SK-N-SH (cell line): ENCODE data around the gene PRKAG1. TPM values are rescaled to one million over a fixed set of nuclear protein-coding genes. Genes with fewer than 3 reads are reported as not detected.

Experiments
- CTCF ChIA-PET: fragments of 300-600, 350-600 bp; formaldehyde crosslinking; extraction: SDS; loops from one replicate; lab custom pipeline; 2021; lab: Yijun Ruan, JAX
- POLR2A ChIA-PET: fragments of 350-600 bp; sonication (Branson Sonifier 250); formaldehyde crosslinking; extraction: SDS; loops from one replicate; lab custom pipeline; 2020; ENCODE audit warnings: antibody characterized with exemption, inconsistent platforms; lab: Yijun Ruan, JAX
- DNase-seq: peaks from one replicate; pipeline ENCODE4 v3.0.0; 2012
- H2AFZ ChIP-seq: fragments of 200-600 bp; sonication (generic); 2 replicates; pipeline ENCODE4 v1.8.1; 2016; ENCODE audit warnings: antibody characterized with exemption, mild to moderate bottlenecking, low read depth
- H3F3A ChIP-seq: fragments of 200-600 bp; sonication (generic); replicated peaks from 2 replicates; pipeline ENCODE3; 2016; ENCODE audit warnings: antibody characterized with exemption, mild to moderate bottlenecking; ENCODE audit not compliant: insufficient read depth
- H3K27ac ChIP-seq, 2 experiments: fragments of 200-500 bp in 1 of 2; fragments of 200-600 bp in 1 of 2; sonication (Bioruptor generic) in 1 of 2; sonication (generic), shearing (Covaris generic) in 1 of 2; 2 replicates each; pipeline versions ENCODE4 v1.5.1 to v1.6.1; 2014 to 2016; ENCODE audit warnings: low read depth in 2 of 2, inconsistent platforms in 1 of 2, low read length in 1 of 2, mild to moderate bottlenecking in 1 of 2, mixed read lengths in 1 of 2
- H3K27me3 ChIP-seq: fragments of 200-600 bp; sonication (generic), shearing (Covaris generic); 2 replicates; pipeline ENCODE4 v1.6.1; 2016; ENCODE audit warnings: mixed run types; ENCODE audit not compliant: insufficient read depth
- H3K36me3 ChIP-seq, 2 experiments: fragments of 200-500 bp in 1 of 2; fragments of 200-600 bp in 1 of 2; sonication (Bioruptor generic) in 1 of 2; sonication (generic) in 1 of 2; replicated peaks in 1 of 2; 2 replicates each; pipeline versions ENCODE3 to v1.5.1; 2014 to 2016; ENCODE audit warnings: low read length in 1 of 2, mild to moderate bottlenecking in 1 of 2; ENCODE audit not compliant: insufficient read depth in 2 of 2, control insufficient read depth in 1 of 2
- H3K4me1 ChIP-seq, 2 experiments: fragments of 200-500 bp in 1 of 2; fragments of 200-600 bp in 1 of 2; sonication (Bioruptor generic) in 1 of 2; sonication (generic), shearing (Covaris generic) in 1 of 2; 2 replicates each; pipeline versions ENCODE4 v1.5.1 to v1.6.1; 2014 to 2016; ENCODE audit warnings: low read depth in 1 of 2, low read length in 1 of 2, mixed run types in 1 of 2; ENCODE audit not compliant: insufficient read depth in 2 of 2, control insufficient read depth in 1 of 2
- H3K4me2 ChIP-seq: fragments of 200-600 bp; sonication (generic), shearing (Covaris generic); 2 replicates; pipeline ENCODE4 v1.6.1; 2017; ENCODE audit warnings: mixed run types
- H3K4me3 ChIP-seq, 2 experiments: fragments of 200-500 bp in 1 of 2; fragments of 200-600 bp in 1 of 2; sonication (Bioruptor generic) in 1 of 2; sonication (generic), shearing (Covaris generic) in 1 of 2; 2 replicates each; pipeline versions ENCODE4 v1.5.1 to v1.8.1; 2014 to 2016; ENCODE audit warnings: low read depth in 2 of 2, inconsistent platforms in 1 of 2, low read length in 1 of 2, mild to moderate bottlenecking in 1 of 2, mixed read lengths in 1 of 2, moderate library complexity in 1 of 2
- H3K79me2 ChIP-seq: fragments of 200-600 bp; sonication (generic); 2 replicates; pipeline ENCODE4 v1.8.1; 2017; ENCODE audit warnings: mild to moderate bottlenecking; ENCODE audit not compliant: insufficient read depth
- H3K9ac ChIP-seq: fragments of 200-600 bp; sonication (generic); 2 replicates; pipeline ENCODE4 v1.6.1; 2017; ENCODE audit warnings: mixed run types
- H3K9me2 ChIP-seq: fragments of 200-600 bp; sonication (generic); 2 replicates; pipeline ENCODE4 v1.6.1; 2017; ENCODE audit warnings: mixed run types
- H3K9me3 ChIP-seq: fragments of 200-600 bp; sonication (generic); 2 replicates; pipeline ENCODE4 v1.6.1; 2017; ENCODE audit warnings: mixed run types, mild to moderate bottlenecking, moderate library complexity
- H4K20me1 ChIP-seq: fragments of 200-600 bp; sonication (generic); 2 replicates; pipeline ENCODE4 v1.6.1; 2017; ENCODE audit warnings: mild to moderate bottlenecking, mixed run types; ENCODE audit not compliant: insufficient read depth
- CTCF ChIP-seq: fragments of 200-600 bp; sonication (generic); IDR thresholded peaks from 2 replicates; pipeline ENCODE4 v1.6.1; 2017; ENCODE audit warnings: antibody characterized with exemption, mild to moderate bottlenecking, moderate library complexity
- EZH2phosphoT487 ChIP-seq: fragments of 200-600 bp; sonication (generic); IDR thresholded peaks from 2 replicates; pipeline ENCODE4 v1.6.1; 2017; ENCODE audit warnings: low read depth, mixed run types, mild to moderate bottlenecking, antibody characterized with exemption, moderate library complexity, borderline replicate concordance
- FOXM1 ChIP-seq: IDR thresholded peaks from 2 replicates; pipeline ENCODE4 v1.4.0; 2012; ENCODE audit warnings: low read depth, mild to moderate bottlenecking
- JUND ChIP-seq: IDR thresholded peaks from 2 replicates; pipeline ENCODE4 v1.4.0; 2012
- MAX ChIP-seq: IDR thresholded peaks from 2 replicates; pipeline ENCODE4 v1.4.0; 2012; ENCODE audit warnings: low read depth
- NFIC ChIP-seq: IDR thresholded peaks from 2 replicates; pipeline ENCODE4 v1.4.0; 2012; ENCODE audit warnings: borderline replicate concordance
- PBX3 ChIP-seq: IDR thresholded peaks from 2 replicates; pipeline ENCODE4; 2012
- POLR2AphosphoS5 ChIP-seq: IDR thresholded peaks from 2 replicates; pipeline ENCODE4 v1.6.1; 2012; ENCODE audit warnings: low read depth, low read length
- RCOR1 ChIP-seq: fragments of 150-350 bp; IDR thresholded peaks from 2 replicates; pipeline ENCODE4 v1.6.1; 2017; ENCODE audit warnings: antibody characterized with exemption, low read length
- REST ChIP-seq: IDR thresholded peaks from 2 replicates; pipeline ENCODE4 v1.6.1; 2012; ENCODE audit warnings: mild to moderate bottlenecking, low read depth, low read length, moderate library complexity
- SMC3 ChIP-seq: IDR thresholded peaks from 2 replicates; pipeline ENCODE4 v1.6.1; 2012; ENCODE audit warnings: low read depth, low read length, improper control_type of control experiment
- YY1 ChIP-seq: IDR thresholded peaks from 2 replicates; pipeline ENCODE4 v1.4.0; 2012; ENCODE audit warnings: low read depth, mild to moderate bottlenecking
- WGBS: methylation state at CpG from one replicate; pipeline ENCODE4 v1.1.6; 2017; ENCODE audit warnings: low lambda C conversion rate; 5-methylcytosine and 5-hydroxymethylcytosine counted together
- polyA plus RNA-seq, 3 experiments: library from polyadenylated mRNA; depleted of rRNA; stranded (reverse); fragments of >200 nt; gene quantifications; 2 replicates each; pipeline ENCODE4 v1.2.3, GENCODE V29; 2012

Gene PRKAG1
- polyA plus RNA-seq, 1 of the 3 experiments (the other 2 are of a cell fraction), result 75.1 TPM

- TF ChIP-seq CTCF (0 out of 2 replicates have a peak, but pooled peaks have one; percentile 21), JUND (no peak), PBX3 (peak; percentile 27; the same call in 1 of the 2 replicates), NFIC (no peak), POLR2AphosphoS5 (peak; percentile 50; the same call in 1 of the 2 replicates)
Measured at GRCh38 chr12:48956279-48957140, 62.1 kb downstream of the PRKAG1 start (continued).

GRCh38 chr12:48954841-48955501 lies 63.6 kb downstream of the PRKAG1 start:
- TF ChIP-seq RCOR1, result no peak
- no peak for TF ChIP-seq EZH2phosphoT487
- TF ChIP-seq JUND, result no peak
- TF ChIP-seq MAX, result no peak
- TF ChIP-seq YY1, result no peak
- TF ChIP-seq REST, result no peak
- no peak for TF ChIP-seq SMC3
- TF ChIP-seq FOXM1, result no peak
- peaks cover 32 to 40% of the 10 kb centered on the region in 2 experiments for H3K36me3 ChIP-seq
- DNase-seq, result no peak
- no peak overlapping the region for H3K27ac ChIP-seq
- 97% methylated on average over 3 of the region's 3 CpGs for WGBS
- peaks cover 7 to 16% of the 10 kb centered on the region in 2 experiments; a peak in 3 of 4 replicates for H3K4me1 ChIP-seq
- H3K9me3 ChIP-seq, result no peaks in the 10 kb centered on the region
- H3K4me2 ChIP-seq, result peak overlapping the region; percentile 70
- peak overlapping the region in 1 of 2 experiments; percentile 96; a peak in 1 of 4 replicates for H3K4me3 ChIP-seq
- H4K20me1 ChIP-seq, result peaks cover 59% of the 10 kb centered on the region
- ChIA-PET POLR2A (interaction anchor here (0.6 kb wide), 1 partner anchor 135 kb away, joined by 3 read pairs; no protein-coding TSS in a partner anchor), CTCF (interaction anchor here (1.5 to 5.5 kb wide), 4 partner anchors 18 to 102 kb away, joined by 6 to 52 read pairs (median 14); partner anchors contain the start of gene WNT1)
- H3F3A ChIP-seq, result peaks cover 11% of the 10 kb centered on the region
- no peak overlapping the region for H2AFZ ChIP-seq
- no peak overlapping the region for H3K9ac ChIP-seq
- peaks cover 74% of the 10 kb centered on the region for H3K79me2 ChIP-seq
- H3K27me3 ChIP-seq, result no peaks in the 10 kb centered on the region
- H3K9me2 ChIP-seq, result no peaks in the 10 kb centered on the region
